HPDE6-E6E7 (cell line): ENCODE measurements around the gene IQSEC1.

Source experiments
- DNase-seq: peaks from one replicate; pipeline ENCODE4 v3.0.0; 2011; ENCODE audit warnings: missing footprints; ENCODE audit errors: extremely low spot score

The IQSEC1 gene

DNA sequence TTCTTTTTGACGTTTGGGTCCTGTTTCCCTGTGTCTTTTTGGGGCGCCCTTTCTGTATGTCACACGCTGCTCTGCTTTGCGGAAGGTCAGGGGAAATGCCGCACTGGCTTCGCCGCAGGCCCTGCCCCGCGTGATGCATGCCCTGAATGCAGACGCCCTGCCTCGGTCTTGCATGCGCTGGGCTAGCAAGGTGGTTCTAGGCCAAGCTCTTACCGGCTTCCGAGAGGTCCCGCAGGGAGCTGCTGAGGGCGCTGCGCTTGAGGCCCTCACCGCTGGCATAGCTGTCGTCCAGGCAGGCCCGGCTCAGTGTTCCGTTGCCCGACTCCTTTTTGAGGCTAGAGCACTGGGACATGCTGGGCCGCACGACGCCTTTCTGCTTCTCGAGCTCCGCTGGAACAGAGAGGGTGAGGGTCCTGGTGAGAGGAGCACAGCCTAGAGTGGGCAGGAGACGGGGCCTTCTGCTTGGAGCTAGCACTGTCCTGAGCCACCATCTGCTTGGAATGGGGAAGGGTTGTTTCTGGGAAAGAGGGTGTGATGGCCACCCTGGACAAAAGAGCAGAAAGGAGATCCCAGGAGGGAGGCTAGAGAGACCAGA is 165.0 kb downstream of the IQSEC1 start:
- DNase-seq, result no peak

DNA sequence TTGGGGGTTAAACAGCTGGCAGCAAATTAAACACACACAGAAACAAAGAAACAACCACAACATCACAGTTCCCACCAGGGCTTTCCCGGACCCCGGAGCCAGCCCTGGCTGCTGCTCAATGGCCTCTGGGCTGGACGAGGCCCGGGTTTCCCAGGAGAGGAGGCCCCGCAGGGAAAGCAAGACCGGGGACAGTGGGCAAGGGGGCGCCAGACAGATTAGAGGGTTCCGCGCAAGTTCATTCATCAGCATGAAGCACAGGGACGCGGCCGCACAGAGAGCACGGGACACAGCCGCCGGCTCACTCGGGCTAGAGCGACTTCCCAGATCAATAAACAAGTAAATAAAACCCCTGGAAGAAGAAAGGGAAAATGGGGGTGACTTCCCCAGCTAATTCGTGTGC is 165.5 kb downstream of the IQSEC1 start:
- no peak for DNase-seq

DNA sequence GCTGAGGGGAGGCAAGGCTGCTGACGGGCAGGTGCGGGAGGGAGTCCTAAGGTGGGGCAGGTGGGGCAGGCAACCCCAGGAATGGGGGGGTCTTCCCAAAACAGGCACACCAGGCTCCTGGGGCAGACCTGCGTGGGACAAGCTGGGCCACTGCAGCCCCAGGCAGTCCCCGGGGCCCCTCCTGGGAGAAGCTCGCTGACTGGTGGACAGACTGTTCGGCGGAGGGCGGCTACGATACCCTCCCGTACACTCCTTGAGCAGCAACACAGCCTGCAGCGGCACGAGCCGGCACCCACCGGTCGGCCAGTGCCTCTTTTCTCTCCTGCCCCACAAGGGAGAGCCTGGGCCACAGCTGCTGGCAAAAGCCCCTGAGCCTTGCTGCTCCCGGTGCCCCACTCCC is 165.9 kb downstream of the IQSEC1 start:
- no peak for DNase-seq

DNA sequence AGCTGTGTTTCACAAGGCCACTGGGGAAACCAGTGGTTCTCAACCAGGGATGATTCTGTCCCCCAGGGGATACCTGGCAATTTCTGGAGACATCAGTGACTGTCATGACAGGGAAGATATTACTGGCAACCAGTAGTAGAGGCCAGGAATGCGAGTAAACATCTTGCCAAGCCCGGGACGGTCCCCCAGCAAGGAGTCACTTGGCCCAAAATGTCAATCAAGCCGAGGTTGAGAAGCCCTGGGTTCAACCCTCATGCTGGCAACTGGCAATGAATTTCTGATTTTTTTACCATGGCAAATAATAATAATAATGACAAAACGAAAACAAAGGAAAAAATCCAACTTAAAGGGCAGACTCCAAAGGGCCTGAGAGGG is 166.3 kb downstream of the IQSEC1 start:
- no peak for DNase-seq

DNA sequence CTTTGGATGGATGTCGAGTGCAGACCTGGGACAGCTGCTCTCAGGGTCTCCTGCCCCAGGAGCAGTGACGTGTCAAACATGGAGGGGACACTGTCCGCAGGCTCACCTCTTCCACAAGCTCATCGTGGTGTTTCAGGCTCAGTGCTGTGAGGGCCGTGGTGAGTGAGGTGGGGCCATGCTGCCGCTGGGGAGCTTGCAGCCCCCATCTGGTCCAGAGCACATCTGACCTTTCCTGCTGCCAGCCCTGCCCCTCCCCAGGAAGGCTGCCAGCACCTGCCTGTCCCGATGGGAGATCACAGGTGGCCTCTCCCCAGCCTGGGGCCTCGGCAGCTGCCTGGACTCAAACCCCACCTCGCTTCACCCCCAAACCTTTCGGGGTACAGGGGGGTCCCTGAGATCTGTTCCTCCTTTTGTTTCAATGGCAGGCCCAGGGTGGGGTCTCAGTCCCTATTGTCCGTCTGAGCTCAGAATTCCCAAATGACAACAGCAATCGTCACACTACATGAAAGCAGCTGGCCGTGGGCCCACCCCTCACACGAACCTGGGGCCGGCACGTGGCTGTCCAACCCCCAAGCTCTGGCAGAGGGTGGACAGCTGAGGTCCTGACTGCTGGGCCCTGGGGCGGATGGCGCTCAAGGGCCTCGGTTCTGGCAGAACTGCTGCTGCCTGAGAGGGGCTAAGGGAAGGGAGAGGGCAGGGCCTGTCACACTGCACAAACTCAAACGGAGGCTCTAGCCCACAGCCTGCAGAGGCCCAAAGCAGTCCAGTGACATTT is 166.9 kb downstream of the IQSEC1 start:
- DNase-seq, result no peak

DNA sequence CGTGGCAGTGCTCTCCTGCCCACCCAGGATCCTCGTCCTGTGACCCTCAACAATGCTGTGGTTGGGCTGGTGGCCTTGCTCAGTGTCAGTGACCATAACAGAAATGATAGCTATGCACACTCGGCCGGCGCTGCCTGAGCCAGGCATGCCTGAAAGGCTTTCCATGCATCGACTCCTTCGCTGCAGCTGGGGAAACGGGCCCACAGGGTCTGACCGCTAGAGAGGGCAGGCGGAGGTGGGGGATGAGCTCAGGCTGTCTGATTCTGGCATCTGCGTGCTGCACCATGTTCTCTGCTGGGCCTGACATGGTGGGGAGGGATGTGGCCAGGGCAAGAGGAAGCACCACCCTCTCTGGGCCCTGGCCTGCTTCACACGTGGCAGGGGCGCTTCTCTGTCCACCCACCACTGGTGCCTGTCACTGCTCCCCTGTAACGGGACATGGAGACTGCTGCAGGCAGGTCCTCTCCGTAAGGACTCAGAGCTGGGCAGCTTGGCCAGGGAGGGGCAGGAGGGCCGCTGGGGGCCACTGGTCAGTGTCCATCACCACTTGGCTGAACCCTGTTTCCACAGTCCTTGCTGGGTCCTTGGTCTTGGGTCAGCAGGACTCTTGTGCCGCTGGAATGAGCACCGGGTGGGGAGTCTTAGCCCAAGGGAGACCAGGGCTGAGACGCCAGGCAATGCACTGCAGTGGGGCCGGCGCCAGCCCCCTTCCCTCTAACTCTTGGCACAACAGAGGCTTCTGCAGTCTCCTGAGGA is 167.7 kb downstream of the IQSEC1 start:
- no peak for DNase-seq

DNA sequence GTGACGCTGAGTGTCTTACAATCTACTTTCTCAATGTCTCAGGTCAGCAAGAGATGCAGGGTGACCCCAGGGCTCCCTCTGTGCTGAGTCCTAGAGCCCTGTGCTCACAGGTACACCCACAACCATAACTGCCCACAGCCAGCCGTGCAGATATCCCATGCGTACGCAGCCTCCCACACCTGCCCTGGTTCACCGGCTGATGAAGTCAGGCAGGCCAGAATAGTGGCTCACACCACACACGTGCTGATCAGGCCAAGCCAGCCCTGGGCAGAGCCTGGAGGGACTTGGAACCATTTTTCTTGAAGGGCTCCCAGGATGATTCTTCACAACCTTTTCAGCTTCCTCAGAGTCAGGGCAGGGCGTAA is 168.3 kb downstream of the IQSEC1 start:
- no peak for DNase-seq

DNA sequence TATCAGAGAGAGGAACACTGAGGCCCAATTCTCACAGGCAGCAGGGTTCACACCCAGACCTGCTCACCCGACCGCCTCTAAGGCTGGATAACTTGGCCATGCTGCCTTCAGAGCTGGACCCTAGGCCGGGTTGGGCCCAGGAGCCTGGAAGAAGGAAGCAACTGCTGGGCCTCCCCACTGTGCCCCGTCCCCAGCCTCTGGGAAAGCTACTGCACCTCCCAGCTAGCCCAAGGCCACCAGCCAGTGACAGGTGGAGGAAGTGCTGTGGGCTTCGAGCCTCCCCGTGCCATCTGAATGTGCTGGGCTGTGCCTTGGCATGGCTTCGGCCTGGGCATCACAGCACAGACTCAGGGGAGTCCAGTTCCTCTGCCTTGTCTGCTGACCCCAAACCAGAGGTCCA is 169.3 kb downstream of the IQSEC1 start:
- DNase-seq, result no peak

DNA sequence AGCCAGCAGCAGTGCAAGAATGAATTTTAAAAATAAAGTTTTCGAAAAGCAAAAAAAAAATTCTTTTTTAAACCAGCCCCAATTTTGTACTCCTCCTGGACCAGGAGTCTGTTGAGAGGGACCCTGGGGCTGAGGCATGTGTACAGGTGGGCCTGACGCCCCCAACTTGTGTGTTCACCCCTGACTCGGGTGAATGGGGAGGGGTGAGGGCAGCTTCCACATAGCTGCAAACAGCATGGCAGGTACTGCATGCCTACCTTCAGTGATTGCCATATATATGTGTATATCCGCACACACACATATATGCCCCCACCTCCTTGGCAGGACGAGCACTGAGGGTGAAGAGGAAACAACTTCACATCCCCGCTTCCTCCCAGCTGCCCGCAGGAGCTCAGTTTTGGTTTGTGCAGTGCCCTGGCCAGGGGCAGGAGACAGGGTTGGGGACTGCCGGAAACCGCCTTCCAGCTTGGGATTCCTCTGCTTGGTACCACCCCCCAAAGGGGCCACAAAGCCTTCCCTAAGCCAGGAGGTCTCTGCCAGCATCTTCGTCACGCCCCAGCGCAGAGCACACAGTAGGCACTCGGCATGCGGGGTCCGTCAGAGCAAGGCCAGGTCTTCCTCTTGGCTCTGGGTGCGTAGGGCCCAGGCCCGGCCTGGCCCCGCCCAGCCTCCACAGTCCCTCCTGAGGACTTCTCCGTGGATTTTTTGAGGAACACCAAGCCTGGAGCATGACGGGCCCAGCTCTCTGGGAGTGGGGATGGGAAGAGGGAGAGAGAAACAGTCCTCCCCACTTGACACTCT is 170.0 kb downstream of the IQSEC1 start:
- DNase-seq, result no peak

DNA sequence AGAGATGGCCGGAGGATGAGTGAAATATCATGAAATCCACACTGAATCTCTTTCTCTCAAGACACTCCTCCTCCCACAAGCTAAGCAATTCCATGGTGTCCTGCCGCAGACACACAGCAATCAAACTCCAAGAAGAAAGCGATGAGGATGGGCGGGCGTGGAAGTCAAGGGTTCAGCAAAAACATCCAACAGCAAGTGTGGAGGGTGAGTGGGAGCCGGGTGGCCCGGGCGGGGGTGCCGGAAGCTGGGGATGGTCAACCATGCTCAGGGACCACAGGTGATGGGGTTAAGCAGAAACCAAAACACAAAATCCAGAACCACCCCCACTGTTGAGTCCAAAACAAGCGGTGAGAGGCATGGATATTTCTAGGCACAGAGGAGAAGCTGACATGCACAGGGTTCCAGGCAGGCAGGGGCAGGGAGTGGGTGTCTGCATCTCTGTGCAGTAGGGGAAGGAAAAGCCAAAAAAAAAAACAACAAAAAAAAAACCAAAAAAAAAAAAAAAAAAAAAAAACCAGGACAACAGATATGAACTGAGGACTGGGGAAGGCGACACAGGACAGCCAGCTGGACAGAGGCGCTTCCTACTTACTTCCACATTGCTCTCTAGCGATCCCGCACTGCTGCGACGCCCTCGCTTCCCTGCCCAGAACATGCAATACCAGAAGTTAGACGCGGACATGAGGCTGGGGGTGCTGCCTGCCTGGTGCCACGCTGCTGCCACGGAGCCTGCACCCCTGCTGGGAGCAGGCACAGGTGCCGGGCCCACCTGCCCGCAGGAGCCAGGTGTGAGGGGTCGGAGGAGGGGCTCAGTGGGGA is 170.8 kb downstream of the IQSEC1 start:
- no peak for DNase-seq

DNA sequence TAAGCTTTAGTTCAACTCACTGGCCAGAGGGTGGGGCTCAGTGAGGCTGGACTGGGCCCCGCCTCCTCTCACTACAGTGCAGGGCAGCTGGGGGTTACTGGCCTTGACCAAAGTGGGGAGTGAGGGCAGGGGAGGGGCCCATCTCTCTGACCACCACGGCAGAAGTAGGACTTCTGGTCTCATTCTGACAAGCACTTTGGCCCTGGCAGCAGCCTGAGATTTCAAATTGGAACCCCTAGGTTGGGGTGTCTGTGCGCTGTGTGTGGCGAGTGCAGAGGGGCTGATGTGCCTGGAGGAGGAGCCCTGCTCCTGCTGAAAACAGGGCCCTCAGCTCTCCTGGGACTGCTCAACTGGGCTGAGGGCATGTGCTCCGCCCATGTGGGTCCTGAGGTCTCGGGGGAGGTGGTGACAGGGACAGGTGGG is 171.6 kb downstream of the IQSEC1 start:
- DNase-seq, result no peak

DNA sequence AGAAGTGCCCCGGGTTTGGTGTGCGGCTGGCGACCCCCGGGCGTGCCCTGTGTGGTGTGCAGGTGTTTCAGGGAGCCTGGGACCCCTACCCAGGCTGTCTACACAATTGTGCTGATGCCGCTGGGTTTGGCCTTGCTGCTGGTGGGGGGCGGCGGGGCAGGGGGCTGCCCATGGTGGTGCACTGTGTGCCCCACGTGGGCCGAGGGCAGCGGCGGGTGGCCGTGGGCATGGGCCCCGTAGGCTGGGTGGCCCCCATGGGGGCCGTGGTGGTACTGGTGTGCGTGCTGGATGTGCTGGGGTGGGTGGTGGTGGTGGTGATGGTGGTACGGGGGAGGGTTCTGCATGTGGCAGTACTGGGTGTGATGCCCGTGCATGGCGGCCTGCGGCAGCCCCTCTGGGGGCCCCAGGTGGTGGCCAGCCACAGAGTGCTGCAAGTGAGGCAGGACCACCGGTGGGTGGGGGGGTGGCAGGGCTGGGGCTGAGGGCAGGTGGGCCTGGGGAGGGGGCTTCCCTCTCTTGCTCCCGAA is 172.3 kb downstream of the IQSEC1 start:
- DNase-seq, result no peak

DNA sequence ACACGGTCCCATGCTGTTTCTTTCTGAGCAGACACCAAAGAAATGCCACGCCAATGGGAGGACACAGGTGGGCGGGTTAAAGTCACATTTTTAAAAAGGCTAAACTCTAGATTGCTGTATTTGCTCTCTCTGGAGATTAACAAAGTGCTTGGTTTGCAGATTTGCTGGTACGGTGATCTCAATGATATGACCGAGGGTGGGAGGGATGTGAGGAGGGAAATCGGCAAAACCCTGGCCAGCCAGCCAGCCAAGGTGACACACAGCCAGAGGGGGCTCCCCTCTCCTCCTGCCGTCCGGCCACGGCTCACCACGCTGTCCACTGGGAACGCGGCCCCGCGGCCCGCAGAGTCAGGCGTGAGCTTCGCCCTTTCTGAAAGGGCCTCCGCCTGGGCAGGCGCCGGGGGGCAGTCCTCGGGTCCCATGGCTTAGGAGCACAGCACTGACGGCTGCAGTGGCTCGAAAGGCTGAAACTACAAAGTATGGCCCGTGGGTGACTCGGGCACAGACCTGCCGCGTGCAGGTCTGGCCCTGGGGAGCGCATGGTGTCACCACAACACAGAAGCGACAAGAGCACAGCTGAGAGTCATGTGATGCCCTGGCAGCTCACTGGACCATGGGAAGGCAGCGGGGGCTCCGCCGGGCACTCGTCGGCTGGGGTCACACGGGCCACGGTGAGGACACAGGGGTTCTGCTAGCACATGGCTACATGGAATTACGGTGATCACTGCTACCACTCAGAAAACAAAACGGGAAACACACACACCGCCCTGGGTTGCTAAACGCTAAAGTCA is 174.1 kb downstream of the IQSEC1 start:
- DNase-seq, result no peak

DNA sequence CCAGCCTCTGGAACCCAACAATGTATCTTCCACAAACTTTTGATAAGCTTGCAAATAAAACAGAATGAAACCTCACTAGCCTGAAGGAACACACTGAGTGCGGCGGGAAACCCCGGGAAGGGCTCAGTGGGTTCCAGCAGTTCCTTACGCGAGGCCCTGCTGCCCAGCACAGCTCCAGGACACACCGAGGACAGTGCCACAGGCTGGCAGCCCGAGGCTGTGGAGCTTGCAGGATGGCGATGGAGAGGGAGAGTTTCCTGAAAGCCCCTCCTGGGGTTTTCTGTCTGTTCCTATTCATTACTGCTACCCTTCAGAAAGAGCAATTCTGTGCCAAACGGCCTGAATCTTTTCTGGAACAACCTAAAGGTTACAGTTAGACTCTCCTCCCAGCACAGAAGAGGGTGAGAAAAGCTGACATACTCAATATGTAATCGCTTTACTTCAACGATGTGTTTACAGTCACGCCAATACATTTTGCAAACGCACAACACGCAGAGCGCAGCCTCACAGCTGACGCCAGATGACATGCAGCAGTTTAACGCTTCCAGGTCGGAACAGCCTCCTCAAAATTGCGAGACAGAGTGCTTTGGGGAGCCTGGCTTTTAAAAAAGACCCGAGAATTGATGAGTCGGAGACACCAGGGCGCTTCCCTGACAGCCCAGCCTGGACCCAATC is 174.8 kb downstream of the IQSEC1 start:
- no peak for DNase-seq

DNA sequence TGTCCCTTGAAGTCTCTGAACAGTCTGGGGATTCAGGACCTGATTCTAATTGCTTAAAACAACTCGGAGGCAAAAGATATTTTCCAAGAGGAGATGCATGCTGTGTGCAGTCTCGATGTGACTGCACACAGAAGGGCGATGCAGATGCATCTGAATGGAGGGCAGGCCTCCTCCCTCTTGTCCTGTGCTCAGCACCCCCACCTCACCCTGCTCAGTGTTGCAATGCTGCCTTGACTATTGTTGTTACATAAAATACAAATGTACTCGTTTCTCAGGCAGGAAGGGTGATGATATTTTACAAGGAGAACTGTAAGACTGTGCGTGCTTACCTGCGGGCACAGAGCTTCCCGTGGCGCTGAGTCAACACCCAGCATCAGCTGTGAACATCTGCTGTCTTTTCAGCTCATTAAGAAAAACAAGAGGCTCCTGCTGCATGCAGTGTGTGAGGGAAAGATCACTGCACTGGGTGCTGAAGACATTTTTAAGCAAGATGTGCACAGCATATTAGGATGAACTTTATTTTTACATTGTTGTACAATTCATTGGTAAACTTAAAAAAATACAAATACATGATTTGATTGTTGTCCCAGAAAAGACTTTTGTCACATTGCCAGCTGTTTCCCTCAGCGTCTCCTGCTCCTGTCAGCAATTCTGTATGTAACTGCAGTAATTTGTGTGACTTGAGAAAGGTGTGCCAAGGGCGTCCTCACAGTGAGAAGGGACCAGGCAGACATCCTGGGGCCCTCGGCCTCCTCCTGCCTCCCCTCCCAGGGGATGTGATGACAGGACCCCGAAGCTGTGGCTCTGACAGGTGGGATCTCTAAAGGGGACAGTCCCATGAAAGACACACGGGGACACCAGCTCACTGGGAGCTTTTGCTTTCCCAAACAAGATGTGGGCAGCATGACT is 175.6 kb downstream of the IQSEC1 start:
- DNase-seq, result peak; percentile 8

DNA sequence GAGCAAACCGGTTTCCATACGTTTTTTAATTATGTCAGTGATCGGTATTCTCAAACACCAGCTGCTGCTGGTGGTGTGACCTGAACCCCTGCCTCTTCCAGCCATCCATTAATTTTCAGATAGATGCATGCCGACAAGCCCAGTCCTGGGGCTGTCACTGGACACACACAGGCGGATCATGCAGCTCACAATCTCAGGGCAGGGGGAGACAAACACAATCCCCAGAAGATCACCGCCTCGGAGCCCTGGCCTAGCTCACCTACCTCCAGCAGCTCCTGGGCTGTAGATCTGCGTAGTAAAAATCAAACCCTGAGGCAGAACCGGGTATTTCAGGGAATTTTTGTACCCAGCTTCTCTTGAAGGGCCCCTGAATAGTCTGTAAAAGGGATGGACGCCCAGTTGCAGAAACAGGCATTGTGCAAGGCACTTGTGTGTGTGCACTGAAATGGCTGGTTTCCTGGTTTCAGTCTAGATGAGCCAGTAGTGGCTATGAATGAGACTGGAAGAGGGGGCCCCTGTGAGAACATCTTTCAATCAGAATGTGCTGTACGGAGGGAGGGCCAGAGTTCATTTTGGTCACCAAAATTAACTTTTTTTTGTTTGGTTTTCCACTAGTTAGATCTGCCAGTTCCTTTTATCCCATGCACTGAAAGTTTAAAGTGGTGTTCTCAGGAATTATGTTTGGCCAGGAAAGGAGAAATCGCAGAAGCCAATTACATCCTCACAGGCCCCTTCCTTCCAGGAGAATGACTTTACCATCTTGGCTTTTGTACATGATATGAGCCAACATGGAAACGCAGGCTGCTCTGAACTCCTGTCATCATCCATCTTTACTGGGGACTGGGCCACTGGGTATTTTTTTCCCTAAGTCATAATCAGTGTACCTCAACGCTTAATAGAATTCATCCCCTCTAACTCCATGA is 176.9 kb downstream of the IQSEC1 start:
- DNase-seq, result no peak

DNA sequence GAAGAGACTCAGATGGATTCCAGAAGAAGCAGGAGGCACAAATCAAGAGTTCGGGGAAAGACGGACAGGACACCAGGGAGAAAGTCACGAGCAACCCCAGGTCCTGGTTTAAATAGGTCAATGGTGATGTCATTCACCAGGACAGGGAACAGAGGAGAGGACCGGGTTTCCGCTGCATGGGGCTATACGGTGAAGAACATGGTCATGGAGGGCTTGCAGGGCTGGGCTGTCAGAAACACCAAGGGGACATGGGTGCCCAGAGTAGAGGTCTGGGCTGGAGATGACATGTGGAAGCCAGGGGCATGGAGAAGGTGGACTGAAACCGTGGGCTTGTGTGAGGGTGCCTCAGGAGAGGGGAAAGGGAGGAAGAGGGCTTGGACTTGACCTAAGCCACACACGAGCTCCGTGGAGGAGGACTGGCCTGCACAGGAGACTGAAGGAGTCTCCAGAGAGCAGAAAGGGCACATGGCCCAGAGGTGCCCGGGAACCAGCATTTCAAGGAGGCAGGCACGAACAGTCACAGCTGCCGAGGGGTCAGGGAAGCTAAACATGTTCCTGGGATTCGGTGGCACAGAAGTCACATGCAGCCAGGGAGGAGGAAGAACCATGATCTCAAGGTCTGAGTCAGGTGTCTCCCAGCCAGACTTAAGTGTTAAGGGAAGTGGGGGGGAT is 177.7 kb downstream of the IQSEC1 start:
- DNase-seq, result peak; percentile 10
